HG03095 (cell line): ENCODE results near the gene PCA3.
"Not testable (repeated sequence)": the region's sequence is repeated elsewhere in the genome, so short reads cannot be mapped to it uniquely, and the experiment has no call there.

Source experiments
- ATAC-seq: cut with Tn5 transposase; IDR thresholded peaks from one replicate; pipeline ENCODE4 v1.9.1; 2021; ENCODE audit warnings: moderate library complexity; ENCODE audit not compliant: unreplicated experiment

Gene PCA3

DNA sequence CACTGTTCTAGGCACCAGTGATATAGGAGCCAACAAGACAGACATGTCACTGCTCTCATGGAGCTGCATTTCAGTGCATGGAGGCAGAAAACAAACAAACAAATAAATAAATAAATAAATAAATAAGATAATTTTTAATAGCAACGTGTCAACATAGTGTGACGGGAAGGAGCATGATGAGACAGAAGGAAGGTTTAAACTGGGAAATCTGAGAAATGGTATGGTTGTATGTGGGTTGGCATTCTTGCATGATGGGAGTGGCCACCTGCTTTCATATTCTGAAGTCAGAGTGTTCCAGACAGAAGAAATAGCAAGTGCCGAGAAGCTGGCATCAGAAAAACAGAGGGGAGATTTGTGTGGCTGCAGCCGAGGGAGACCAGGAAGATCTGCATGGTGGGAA, at the start of gene PCA3:
Gene PCA3 (plus strand): TSS at position 301 of the 400 bp plus-strand sequence.
- no peak for ATAC-seq

- ATAC-seq = no peak
Observed at GRCh38 chr9:76716085-76716672, 48.1 kb upstream of the PCA3 start.

DNA sequence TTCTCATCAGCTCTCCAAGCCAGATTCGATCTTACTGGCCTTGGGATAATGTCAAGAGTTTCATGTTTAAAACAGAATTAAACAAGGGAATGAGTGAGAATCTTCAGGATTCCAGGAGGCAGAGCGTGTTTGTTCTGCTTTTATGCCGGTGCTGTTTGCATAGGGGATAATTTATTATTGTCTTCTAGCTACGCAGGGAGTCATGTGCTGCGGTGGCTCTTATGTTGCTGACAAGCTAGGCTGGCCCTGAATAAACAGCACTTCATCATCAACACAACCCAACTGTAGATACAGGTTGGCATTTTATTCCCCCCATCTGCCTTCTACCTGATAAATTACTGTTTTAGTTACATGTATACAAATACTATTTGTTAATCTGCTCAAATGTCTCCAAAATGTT, 47.1 kb upstream of the PCA3 start:
- ATAC-seq = no peak

DNA sequence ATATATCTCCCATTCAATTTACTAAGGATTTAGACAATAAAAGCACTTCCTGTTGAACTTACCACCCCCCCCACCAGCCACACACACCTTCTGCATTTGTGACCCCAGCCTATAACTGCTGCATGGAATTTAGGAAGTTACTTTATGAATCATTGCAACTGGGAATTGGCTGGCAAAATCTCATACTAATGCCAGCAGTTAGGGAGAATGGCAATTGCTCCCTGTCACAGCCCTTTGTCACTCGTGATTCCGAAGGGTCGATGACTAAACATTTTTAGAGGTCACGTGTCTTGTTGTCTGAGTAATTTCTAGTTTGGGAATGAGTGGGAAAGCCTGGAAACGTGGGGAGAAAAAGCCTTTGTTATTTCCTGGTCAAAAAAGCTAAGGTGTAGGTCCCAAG, 46.6 kb upstream of the PCA3 start:
- no peak for ATAC-seq

DNA sequence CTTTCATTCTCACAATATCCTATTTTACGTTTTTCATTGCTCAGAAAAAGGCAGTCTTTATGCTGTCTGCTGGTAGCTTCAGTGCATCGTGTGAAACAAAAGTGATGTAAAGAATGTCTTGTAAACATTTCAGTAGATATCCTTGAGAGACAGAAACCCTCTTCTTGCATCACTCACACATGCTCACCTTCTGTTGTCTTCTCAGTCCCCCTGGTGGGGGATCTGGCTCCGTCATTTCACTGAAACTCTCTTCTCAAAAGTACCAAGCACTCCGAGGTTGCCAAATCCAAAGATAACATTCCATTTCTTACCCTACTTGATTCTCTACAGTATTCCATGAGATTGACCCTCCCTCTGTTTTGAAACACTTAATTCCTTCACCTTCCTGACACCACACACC, 46.1 kb upstream of the PCA3 start:
- no peak for ATAC-seq

- no peak for ATAC-seq
Observed at GRCh38 chr9:76720245-76720644, 44.0 kb upstream of the PCA3 start.

- ATAC-seq = no peak
Observed at GRCh38 chr9:76725011-76725546, 39.2 kb upstream of the PCA3 start.

GRCh38 chr9:76725885-76726284, 38.4 kb upstream of the PCA3 start:
- ATAC-seq = no peak

DNA sequence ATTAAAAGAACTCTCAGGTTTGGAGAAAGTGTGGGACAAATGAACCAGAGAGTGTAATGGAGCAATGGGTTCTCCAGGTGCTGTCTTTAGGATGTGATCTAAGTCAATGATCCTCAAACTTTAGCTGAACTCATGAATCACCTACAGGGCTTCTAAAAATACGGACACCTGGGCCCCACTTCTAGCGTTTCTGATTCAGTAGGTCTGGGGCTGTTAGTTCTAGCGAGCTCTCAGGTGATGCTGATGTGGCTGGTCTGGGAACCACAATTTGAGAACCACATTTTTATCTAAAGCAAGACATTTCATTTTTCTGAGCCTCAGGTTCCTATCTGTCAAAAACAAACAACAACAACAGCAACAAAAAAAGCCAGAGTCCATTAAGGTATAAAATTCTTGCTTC, 35.1 kb upstream of the PCA3 start:
- ATAC-seq = no peak

- no peak for ATAC-seq
Observed at GRCh38 chr9:76729980-76730737, 34.1 kb upstream of the PCA3 start.

GRCh38 chr9:76730801-76731200, 33.4 kb upstream of the PCA3 start:
- ATAC-seq = no peak

DNA sequence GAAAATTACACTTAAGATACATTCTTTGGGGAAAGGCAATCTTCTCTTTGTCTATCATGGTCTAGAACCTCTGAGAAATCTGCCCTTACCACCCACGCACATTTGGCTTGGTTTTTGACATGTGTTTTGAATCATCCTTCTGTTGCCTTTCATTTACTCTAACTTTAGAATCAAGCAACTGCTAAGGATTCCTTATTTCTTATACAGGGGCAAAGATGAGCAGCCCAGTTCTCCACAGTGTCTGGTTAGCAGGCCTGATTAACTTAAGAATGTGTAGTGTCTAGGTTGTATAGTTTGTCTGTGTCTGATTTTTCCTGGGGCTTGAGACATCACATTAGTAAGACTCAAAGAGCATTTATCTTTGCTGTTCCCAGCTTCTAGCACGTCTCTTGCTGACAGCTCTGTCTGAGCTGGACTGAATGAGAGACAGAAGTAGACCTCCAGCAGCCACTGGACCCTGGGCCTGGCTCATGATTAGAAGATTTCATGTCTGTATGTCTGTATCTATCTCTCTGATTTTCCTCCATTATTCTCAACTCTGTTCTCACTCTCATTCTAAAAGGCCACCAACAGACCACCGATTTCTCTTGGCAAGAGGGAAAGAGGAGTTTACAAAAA, 31.8 kb upstream of the PCA3 start:
- ATAC-seq = no peak

DNA sequence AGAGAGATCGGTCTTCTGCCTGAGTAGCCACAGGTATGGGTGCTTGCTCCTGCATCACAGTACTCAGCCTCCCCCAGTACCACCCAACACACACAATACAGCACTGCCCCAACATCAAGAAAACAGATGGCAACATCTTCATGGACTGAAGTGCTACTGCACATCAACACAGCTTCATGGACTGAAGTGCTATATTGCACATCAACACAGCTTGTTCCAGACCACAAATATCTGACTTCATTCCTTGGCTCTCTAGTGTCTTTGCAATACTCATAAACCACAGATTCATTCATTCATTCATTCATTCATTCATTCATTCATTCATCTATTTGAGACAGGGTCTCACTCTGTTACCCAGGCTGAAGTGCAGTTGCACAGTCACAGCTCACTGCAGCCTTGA, 31.1 kb upstream of the PCA3 start:
- ATAC-seq = no peak

DNA sequence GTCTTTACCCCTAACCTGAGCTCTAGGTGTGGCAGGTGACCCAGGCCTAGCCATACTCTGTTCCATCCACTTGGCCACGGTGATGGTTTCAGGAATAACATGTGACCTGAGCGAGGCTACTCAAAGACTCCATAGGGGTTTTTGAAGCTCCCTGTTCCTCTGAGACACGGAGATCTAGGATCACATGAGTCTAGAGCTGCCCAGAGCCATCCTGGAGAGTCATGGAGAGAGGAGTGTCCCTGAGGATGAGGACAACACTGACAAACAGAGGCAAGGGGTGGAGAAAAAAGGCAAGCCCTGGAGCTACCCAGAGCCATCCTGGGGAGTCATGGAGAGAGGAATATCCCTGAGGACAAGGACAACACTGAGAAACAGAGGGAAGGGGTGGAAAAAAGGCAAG, 29.5 kb upstream of the PCA3 start:
- ATAC-seq = no peak

- no peak for ATAC-seq
Observed at GRCh38 chr9:76737154-76737902, 26.9 kb upstream of the PCA3 start.

GRCh38 chr9:76738402-76738801, 25.8 kb upstream of the PCA3 start:
- no peak for ATAC-seq

GRCh38 chr9:76741524-76741923, 22.7 kb upstream of the PCA3 start:
- no peak for ATAC-seq

GRCh38 chr9:76742890-76743289, 21.3 kb upstream of the PCA3 start:
- not testable (repeated sequence) for ATAC-seq

DNA sequence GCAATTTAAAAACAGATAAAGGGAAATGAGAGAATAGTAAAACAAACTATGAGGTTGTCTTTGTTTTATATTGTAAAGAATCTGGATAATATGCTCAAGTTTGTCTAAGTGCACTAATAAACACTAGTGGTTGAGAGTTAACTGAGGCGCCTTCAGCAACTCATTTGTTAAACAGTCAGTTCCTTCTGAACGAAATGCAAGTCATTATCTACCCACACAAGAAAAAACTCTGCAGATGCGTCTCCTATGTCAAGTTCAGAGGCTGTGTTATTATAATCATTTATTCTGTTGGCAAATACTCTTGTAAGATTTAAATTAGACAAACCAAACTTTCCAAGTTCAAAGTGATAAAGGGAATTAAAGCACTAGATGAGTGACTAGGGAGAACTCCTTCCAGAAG, 20.3 kb upstream of the PCA3 start:
- no peak for ATAC-seq

DNA sequence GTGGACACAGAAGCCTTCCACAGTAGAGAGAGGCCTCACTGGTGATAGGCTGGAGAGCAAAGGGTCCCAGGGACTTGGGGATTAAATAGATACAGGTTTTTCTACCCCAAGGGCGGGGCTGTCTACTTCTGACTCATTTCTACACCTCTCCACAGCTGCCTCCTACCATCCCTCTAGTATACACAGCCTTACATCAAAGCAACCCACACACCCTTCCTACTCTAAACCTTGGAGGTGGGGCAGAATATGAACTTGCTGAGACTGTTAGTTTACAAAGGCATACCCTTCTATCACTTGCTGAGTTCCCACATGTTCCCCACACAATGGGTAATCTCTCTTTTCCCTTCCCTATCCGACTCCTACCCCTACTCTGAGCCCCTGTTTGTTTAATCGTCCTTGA, 19.9 kb upstream of the PCA3 start:
- ATAC-seq = no peak

GRCh38 chr9:76751001-76751400, 13.2 kb upstream of the PCA3 start:
- ATAC-seq = no peak
